H54 (cell line): ENCODE data around the gene ANKMY1.

Experiments used
- DNase-seq: peaks from one replicate; pipeline ENCODE4 v3.0.0; 2011; ENCODE audit warnings: low spot score, mixed read lengths; ENCODE audit not compliant: insufficient read length
- FAIRE-seq: peaks from 3 replicates; lab custom pipeline; 2011; peaks lifted over from hg19 to GRCh38; lab: Jason Lieb, UNC
- POLR2A ChIP-seq: IDR thresholded peaks from 2 replicates; pipeline ENCODE4 v1.6.1; 2011; ENCODE audit warnings: low read depth, mild to moderate bottlenecking, low read length

ANKMY1 gene

GRCh38 chr2:240572141-240573031, 14.6 kb upstream of the ANKMY1 start:
- TF ChIP-seq POLR2A, result no peak
- no peak for DNase-seq
- FAIRE-seq, result no peak

GRCh38 chr2:240571314-240571973, 13.7 kb upstream of the ANKMY1 start:
- DNase-seq (no peak), FAIRE-seq (no peak)
- no peak for TF ChIP-seq POLR2A

DNA sequence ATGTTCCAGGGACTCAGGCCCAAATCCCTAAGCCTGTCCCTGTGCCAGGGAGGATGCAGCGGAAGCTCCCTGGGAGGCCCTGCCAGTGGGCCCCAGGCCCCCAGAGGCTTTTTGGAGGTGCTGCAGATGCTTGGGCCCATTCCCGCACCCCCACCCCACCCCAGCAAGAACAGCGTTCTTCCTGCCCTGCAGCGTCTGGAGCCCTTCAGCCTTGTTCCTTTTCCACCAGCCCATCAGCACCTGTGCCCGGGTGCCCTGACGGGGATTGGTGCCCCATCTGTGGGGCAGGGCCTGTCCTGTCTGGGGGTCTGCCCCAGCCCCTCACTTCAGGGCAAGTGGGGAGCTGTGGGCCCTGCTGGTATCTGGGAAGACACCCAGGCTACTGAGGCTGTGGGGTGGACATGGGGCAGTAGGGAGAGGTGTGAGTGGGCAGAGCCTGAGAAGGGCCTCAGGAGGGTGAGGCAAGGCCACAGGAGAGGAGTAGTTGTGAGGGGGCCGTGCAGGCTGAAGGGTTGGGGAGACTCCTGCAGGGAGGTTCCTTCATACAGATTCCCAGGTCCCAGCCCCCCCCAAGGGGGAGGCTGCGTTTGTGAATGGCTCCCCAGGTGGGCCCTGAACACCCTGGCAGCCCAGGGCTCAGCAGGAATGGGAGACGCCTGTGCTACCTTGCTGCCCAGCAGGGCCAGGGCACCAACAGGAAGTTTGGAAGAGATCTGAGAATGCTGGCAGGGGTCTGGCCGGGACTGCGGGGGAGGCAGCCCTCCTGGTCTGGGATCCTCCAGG, 12.9 kb upstream of the ANKMY1 start:
- TF ChIP-seq POLR2A, result no peak
- DNase-seq (no peak), FAIRE-seq (no peak)

DNA sequence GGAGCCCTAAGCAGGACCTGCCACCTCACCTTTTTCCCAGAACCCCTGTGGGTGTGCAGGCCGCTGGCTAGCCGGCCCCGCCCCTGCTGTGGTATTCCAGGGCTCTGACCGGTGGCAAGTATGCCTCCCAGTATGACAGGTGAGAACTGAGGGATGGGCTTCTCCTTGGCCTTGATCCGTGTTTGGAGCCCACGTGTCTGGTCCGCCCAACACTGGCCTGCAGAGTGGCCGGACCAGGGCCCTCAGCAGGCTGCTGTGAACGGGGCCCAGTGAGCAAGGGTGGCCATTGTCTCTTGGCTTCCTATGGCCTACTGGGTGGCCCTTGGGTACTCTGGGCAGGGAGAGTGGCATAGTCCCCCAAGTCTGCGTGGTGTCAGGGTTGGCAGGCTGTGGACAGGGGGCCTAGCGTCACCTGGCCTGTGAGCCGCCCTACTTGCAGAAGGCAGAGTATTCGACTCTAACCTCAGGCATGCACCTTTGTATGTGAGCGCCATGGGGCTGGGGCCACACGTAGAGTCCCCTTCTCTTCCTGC, 12.3 kb upstream of the ANKMY1 start:
- DNase-seq (no peak), FAIRE-seq (no peak)
- no peak for TF ChIP-seq POLR2A

DNA sequence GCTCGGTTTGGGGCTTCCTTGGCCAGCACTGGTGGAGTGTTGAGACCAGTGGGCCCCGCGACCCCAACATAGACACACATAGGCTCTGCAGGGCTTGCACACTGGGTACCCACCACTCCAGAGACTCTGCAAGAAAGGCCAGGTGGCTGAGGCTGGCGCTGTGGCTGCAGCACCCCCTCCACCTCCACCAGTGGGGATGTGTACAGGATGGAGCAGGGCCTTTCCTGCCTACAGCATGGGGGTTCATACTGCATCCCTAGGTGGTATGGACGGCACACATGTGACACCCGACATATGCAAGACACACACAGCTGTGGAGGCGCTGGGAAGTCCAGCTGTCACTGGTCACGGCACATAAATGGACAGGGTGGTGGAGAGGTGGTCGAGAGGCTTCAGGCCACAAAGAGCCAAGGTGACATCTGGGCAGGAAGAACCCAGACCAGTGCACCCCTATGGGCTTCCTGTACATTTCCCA, 11.8 kb upstream of the ANKMY1 start:
- TF ChIP-seq POLR2A, result no peak
- no peak for FAIRE-seq
- no peak for DNase-seq

DNA sequence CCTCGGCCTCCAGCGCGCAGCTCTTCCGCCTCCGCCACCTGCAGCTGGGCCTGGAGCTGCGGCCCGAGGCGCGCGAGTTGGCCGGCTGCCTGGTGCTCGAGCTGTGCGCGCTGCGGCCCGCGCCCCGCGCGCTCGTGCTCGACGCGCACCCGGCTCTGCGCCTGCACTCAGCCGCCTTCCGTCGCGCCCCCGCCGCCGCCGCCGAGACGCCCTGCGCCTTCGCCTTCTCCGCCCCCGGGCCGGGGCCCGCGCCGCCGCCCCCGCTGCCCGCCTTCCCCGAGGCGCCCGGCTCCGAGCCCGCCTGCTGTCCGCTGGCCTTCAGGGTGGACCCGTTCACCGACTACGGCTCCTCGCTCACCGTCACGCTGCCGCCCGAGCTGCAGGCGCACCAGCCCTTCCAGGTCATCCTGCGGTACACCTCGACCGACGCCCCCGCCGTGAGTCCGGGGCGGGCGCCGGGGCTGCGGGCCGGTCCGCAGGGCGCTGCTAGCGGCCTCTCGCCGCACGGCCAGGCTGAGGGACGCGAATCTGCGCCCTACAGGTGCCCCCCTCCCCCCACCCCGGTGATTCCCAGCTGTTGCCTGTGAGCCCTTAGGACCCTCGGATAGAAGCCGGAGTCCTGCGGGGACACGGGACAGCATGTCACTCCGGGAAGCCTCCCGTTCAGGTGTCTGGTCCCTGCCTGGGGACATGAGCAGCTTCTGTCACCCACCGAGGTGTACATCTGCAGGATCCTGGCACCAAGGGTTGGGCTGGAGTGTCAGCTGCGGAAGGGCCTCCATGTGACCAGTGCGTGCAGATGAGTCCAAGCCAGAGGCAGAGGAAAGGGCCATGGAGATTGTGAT, 11.1 kb upstream of the ANKMY1 start:
- DNase-seq (peak; percentile 65), FAIRE-seq (no peak)
- TF ChIP-seq POLR2A, result peak; percentile 43; the same call in 1 of the 2 replicates

GRCh38 chr2:240567872-240568677, 10.3 kb upstream of the ANKMY1 start, which contains the start of gene RNPEPL1:
Gene RNPEPL1 (plus strand): TSS chr2:240568484. CDS start chr2:240568587, 103 bp downstream.
- FAIRE-seq (no peak), DNase-seq (no peak)
- no peak for TF ChIP-seq POLR2A

- DNase-seq (no peak), FAIRE-seq (no peak)
- TF ChIP-seq POLR2A, result no peak
Observed at GRCh38 chr2:240567137-240567871, 9.5 kb upstream of the ANKMY1 start.

- no peak for TF ChIP-seq POLR2A
- DNase-seq, result peak; percentile 88
- FAIRE-seq, result no peak
Observed at GRCh38 chr2:240566203-240567136, 8.7 kb upstream of the ANKMY1 start.

- FAIRE-seq (no peak), DNase-seq (peak; percentile 80)
Observed at GRCh38 chr2:240565333-240566202, 7.8 kb upstream of the ANKMY1 start.

More at GRCh38 chr2:240565333-240566202, 7.8 kb upstream of the ANKMY1 start:
- 0 out of 2 replicates have a peak, but pooled peaks have one; percentile 27 for TF ChIP-seq POLR2A
